Retinal pigment epithelial cell (primary cell): ENCODE data around the gene KCNK7.
A peak's percentile ranks its signal among the peaks of the same experiment; 100 is the strongest.

Source experiments
- DNase-seq: peaks from one replicate; pipeline ENCODE4 v3.0.0-alpha.2; 2010; ENCODE audit warnings: low read depth
- H3K4me3 ChIP-seq: 2 replicates; pipeline ENCODE4 v1.5.1; 2011; ENCODE audit warnings: mild to moderate bottlenecking, low read length, control low read depth, moderate library complexity
- CTCF ChIP-seq: conservative IDR thresholded peaks from 2 replicates; pipeline ENCODE4 v1.5.1; 2011; ENCODE audit warnings: low read depth, low read length, control low read depth, inconsistent platforms

KCNK7 gene

GRCh38 chr11:65619281-65619928 lies 23.8 kb upstream of the KCNK7 start:
- no peak for TF ChIP-seq CTCF
- no peak overlapping the region for H3K4me3 ChIP-seq
- no peak for DNase-seq

GRCh38 chr11:65618763-65619162 lies 23.2 kb upstream of the KCNK7 start:
- no peak for DNase-seq
- H3K4me3 ChIP-seq, result no peak overlapping the region
- no peak for TF ChIP-seq CTCF

GRCh38 chr11:65617990-65618751 lies 22.6 kb upstream of the KCNK7 start:
- DNase-seq, result no peak
- no peak for TF ChIP-seq CTCF
- H3K4me3 ChIP-seq, result no peak overlapping the region

- peak overlapping the region; percentile 72 for H3K4me3 ChIP-seq
- no peak for TF ChIP-seq CTCF
- no peak for DNase-seq
Measured at GRCh38 chr11:65617136-65617850, 21.7 kb upstream of the KCNK7 start.

GRCh38 chr11:65616575-65617001 lies 21.0 kb upstream of the KCNK7 start:
- no peak for TF ChIP-seq CTCF
- no peak for DNase-seq

GRCh38 chr11:65615950-65616574 lies 20.5 kb upstream of the KCNK7 start:
- peak overlapping the region; percentile 72 for H3K4me3 ChIP-seq
- no peak for DNase-seq
- no peak for TF ChIP-seq CTCF

More at GRCh38 chr11:65616575-65617001, 21.0 kb upstream of the KCNK7 start:
- peak overlapping the region; percentile 72 for H3K4me3 ChIP-seq
